Measurements from ENCODE around the gene PXDN.

PXDN gene

DNA sequence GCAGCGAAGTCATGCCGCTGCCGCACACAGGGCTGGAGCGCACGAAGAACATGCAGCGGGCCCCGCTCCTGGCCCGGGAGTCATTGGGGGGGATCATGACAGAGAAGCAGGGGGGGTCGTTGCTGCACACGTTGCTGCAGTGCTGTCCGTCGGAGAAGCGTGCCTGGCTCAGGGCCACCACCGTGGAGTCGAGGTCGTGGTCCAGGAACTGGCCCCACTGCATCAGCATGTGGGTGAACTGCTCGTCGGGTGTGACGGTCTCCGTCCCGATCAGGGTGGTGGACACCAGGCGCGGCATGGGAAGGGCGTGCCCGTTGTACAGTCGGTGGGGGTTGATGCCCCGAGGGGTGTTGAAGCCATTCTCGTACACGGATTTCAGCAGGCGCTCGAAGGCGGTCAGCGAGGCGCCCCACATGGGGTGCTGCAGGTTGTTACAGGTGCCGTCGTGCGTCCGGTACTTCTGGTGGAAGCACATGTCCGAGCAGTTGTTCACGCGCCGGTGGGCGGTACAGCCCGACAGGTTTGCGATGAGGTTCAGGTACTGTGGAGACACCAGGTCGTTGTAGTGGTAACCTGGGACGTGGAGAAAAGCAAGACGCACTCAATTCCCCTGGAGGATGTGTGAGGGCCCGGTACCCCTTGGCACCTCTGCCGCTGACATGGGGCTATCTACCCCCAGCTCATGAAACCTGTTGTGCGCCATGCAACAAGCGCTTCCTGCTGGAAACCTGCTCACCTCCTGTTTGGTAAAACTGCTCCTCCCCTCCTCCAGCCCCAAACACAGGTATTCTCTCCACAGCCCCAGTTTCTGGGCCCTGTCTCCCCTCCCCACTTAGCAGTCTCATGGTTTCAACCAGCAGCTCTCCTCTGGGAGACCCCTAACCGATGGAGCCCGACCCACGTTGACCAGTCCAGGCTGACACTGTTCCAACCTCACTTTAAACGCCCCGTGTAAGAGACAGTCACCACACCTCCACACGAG is 94.9 kb downstream of the PXDN start:
- H3K27ac Mint-ChIP-seq = no peak overlapping the region

DNA sequence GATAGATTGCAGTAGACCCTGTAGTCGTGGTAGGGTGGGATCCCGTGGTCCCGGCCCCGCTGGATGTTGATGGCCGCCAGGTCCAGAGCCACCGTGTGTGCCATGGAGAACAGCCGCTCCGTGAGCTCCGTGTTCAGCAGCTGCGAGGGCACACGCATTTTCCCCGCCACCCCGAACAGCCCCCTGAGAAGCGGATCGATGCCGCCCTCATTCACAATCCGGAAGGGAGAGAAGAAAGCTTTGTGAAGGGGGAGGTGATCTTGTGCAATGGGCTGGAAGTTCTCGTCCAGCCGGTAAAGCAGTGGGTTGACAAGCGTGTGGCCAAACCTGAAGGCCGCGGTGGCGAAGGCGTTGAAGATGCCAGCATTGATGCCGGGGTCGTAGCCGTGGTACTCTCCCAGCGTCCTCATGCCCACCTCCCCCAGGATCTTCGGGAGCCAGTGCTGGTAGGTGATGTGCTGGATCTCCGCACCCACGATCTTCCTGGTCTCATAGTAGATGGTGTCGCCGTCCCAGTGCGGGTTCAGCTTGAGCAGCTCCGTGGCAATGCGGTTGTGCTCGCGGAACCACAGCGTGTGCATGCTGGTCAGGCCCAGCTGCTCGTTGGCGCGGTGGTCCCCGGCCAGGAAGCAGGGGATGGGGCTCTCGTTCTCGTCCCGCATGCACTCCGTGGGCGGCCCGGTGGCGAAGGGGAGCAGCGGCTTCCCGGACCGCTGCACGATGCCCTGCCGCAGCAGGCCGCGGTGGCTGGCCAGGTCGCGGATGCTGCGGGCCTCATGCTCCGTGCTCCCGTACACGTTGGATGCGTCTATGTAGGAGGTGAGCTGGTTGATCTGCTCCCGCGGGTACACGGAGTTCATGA is 95.8 kb downstream of the PXDN start:
- Mint-ChIP-seq H3K9me3 (no peaks in the 10 kb centered on the region), H3K27me3 (no peaks in the 10 kb centered on the region), H3K27ac (no peak overlapping the region), H3K4me1 (ENCODE audit: low read depth) (no peaks in the 10 kb centered on the region), H3K36me3 (ENCODE audit: low read depth) (no peaks in the 10 kb centered on the region), H3K4me3 (no peak overlapping the region)

More for the DNA sequence above, 94.9 kb downstream of the PXDN start:
- Mint-ChIP-seq H3K4me1 (ENCODE audit: low read depth) (no peaks in the 10 kb centered on the region), H3K36me3 (ENCODE audit: low read depth) (no peaks in the 10 kb centered on the region), H3K4me3 (no peak overlapping the region), H3K27me3 (no peaks in the 10 kb centered on the region), H3K9me3 (no peaks in the 10 kb centered on the region)

DNA sequence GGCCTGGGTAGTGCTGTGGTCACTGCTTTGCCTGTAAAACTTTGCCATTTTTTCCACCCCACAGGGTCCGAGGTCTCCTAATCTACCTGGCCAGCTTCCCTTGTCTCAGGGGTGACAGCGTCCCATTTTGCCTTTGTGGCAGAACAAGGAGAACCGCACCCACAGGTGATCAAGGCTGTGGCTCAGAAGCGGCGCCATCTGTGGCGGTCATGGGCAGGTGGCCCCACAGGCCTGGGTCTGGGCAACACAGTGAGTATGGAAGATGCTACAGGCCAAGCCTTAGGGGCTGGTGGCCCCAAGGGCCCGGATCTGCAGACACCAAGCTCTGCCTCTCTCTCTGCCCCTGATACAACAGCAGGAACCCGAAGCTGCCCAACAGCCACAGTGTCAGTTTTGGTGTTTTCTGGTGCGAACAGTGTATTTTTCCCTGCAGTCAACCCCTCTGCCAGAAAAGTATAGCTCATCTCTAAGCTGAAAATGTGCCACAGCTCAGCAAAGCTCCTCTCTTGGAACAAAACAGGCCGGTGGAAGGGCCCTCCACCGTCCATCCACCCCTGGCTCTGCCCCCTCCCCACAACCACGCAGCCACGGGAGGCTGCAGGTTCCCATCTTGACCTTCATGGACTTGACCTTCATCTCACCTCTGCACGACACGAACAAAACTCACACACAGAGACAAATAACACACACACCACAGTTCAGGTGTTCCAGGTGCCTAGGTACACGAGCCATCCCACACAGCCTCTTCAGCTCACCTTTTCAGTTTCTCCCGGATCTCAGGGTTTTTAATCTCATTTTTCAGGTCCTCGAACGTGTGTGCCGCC is 96.7 kb downstream of the PXDN start:
- H3K4me3 Mint-ChIP-seq = no peak overlapping the region
- no peaks in the 10 kb centered on the region for H3K36me3 Mint-ChIP-seq (ENCODE audit: low read depth)
- no peaks in the 10 kb centered on the region for H3K9me3 Mint-ChIP-seq
- H3K27ac Mint-ChIP-seq = no peak overlapping the region
- no peaks in the 10 kb centered on the region for H3K27me3 Mint-ChIP-seq
- no peaks in the 10 kb centered on the region for H3K4me1 Mint-ChIP-seq (ENCODE audit: low read depth)

DNA sequence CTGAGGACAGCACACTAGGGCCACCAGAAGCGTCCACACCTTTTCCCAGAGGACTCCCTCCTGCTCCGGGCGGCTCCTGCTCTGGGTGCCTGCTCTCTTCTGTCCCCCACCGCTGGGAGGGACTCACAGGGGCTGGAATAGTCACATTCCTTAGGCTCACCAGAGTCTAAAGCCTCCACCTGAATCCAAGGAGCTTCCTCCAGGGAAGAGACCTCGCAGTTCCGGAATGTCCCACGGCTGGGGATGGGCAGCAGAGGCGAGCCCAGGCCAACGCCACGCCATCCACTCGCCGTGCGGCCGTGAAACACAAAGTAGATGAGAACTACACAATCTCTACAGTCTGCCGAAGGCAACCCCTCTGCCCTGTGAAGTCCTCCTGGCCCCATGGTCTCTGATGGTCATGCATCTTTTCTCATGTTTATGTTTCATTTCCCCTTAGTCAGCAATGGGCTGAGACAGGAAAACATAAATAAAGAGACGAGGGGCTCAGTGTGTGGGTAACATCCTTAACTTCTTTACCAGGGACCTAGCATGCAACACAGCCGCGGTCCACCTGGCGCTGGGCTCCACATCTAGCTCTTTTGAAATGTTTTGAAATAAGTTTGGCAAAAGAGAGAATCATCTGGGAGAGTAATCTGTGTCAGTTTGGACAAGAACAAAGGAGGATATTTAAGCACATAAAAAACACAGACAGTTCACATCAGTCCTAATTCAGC is 98.4 kb downstream of the PXDN start:
- no peaks in the 10 kb centered on the region for H3K9me3 Mint-ChIP-seq
- no peaks in the 10 kb centered on the region for H3K27me3 Mint-ChIP-seq
- no peak overlapping the region for H3K27ac Mint-ChIP-seq
- no peak overlapping the region for H3K4me3 Mint-ChIP-seq
- H3K4me1 Mint-ChIP-seq (ENCODE audit: low read depth) = no peaks in the 10 kb centered on the region
- no peaks in the 10 kb centered on the region for H3K36me3 Mint-ChIP-seq (ENCODE audit: low read depth)

DNA sequence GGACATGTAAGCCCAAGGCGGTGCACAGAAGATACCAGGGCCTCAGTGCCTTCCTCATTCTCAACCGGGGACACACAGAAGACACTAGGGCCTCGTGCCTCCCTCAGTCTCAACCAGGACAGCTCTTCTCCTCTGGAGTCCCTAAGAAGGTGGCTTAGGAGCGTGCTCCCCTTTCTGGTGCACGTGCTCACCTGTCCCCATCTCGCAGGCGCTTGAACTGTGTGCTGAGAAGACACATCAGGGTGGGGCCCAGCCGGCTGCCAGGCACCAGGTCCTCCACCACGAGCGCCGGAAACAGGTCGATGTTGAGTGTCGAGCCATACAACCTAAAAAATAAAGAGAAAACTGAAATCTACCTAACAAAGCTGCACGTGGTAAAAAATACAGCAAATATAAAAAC is 99.9 kb downstream of the PXDN start:
- Mint-ChIP-seq H3K36me3 (ENCODE audit: low read depth) (no peaks in the 10 kb centered on the region), H3K27me3 (no peaks in the 10 kb centered on the region), H3K4me3 (no peak overlapping the region), H3K9me3 (no peaks in the 10 kb centered on the region), H3K27ac (no peak overlapping the region), H3K4me1 (ENCODE audit: low read depth) (no peaks in the 10 kb centered on the region)

DNA sequence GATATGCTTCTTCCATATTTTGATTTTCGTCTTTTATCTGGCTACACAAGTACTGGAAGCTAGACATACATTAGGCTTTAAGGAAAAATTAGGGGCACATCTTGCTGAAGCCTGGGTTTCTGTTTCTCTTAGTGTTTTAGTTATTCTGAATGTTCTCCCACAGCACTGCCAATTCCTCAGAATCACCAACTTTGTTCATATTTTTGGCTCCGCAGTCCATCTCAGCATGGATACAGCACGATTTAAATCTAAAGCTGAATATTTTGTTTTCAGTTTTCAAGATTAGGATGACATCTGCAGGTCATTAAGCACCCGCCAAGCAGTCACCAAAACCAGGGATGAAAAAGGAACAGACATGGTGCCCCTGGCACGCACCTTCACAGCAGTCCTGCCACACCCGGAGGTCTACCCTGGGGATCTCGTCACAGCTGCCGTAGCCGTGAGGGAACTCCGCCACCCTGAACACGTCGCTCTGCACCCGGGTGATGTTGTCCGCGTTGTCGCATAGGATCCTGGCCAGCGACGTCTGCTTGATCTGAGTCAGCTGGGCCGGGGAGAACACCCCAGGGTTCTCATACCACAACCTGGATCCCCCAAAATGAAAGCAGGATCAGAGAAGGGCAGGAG is 101.2 kb downstream of the PXDN start:
- Mint-ChIP-seq H3K27ac (no peak overlapping the region), H3K4me1 (ENCODE audit: low read depth) (no peaks in the 10 kb centered on the region), H3K36me3 (ENCODE audit: low read depth) (no peaks in the 10 kb centered on the region), H3K9me3 (no peaks in the 10 kb centered on the region), H3K4me3 (no peak overlapping the region), H3K27me3 (no peaks in the 10 kb centered on the region)

DNA sequence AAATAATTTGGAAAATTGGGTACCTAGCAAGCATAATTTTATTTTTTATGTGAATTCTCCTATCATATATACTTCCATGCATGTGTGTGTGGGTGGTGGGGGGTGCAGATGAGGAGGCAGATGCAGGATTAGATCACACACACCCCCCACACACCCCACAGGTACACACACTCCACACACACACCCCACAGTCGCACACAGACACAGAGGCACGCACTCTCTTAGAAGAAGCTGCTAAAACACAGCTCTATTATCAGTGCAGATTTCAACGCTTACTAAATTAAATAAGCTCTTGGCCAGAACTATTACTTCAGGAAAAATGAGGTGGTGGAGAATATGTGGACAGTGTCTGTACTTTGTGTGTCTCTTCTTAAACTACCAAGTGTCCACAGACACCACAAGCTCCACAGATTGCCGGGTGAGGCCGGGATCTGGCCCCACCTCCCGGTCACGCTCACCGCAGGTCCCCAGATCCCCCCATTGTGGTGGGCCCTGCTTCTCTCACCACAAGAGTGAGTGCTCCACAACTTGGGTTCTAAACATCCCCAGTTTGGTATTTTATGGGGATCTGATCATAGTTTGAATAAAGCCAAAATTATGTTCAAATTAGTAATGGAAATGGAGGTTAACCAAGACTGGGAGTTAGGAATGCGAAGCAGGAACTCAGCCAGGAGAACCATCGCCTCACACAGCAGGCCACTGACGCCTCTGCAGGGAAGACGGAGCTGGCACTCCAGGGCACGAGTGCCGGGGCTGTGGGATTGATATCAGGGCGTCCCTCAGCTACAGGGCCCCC is 102.1 kb downstream of the PXDN start:
- H3K27ac Mint-ChIP-seq = no peak overlapping the region
- no peaks in the 10 kb centered on the region for H3K27me3 Mint-ChIP-seq
- no peak overlapping the region for H3K4me3 Mint-ChIP-seq
- H3K36me3 Mint-ChIP-seq (ENCODE audit: low read depth) = no peaks in the 10 kb centered on the region
- no peaks in the 10 kb centered on the region for H3K4me1 Mint-ChIP-seq (ENCODE audit: low read depth)
- no peaks in the 10 kb centered on the region for H3K9me3 Mint-ChIP-seq

DNA sequence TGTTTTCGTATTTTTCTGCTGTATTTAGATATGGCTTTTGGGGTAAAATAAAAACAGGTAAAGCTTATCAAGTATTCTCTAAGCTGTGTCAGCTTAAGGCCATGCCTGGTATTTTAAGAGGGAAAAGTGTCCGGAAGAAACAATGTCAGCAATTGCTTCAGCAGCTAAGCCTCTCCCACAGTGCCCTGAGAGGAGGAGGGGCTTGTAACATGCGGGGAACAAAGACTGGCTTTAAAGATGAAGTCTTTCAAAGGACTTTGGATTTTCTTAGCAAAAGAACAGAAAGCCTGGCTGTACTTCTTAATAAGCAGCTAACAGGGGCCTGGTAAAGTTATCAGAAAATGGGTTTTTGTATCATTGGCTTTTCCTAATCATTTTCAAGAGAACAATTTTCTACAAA is 102.8 kb downstream of the PXDN start:
- Mint-ChIP-seq H3K27me3 (no peaks in the 10 kb centered on the region), H3K9me3 (no peaks in the 10 kb centered on the region), H3K4me1 (ENCODE audit: low read depth) (no peaks in the 10 kb centered on the region), H3K36me3 (ENCODE audit: low read depth) (no peaks in the 10 kb centered on the region), H3K27ac (no peak overlapping the region), H3K4me3 (no peak overlapping the region)

DNA sequence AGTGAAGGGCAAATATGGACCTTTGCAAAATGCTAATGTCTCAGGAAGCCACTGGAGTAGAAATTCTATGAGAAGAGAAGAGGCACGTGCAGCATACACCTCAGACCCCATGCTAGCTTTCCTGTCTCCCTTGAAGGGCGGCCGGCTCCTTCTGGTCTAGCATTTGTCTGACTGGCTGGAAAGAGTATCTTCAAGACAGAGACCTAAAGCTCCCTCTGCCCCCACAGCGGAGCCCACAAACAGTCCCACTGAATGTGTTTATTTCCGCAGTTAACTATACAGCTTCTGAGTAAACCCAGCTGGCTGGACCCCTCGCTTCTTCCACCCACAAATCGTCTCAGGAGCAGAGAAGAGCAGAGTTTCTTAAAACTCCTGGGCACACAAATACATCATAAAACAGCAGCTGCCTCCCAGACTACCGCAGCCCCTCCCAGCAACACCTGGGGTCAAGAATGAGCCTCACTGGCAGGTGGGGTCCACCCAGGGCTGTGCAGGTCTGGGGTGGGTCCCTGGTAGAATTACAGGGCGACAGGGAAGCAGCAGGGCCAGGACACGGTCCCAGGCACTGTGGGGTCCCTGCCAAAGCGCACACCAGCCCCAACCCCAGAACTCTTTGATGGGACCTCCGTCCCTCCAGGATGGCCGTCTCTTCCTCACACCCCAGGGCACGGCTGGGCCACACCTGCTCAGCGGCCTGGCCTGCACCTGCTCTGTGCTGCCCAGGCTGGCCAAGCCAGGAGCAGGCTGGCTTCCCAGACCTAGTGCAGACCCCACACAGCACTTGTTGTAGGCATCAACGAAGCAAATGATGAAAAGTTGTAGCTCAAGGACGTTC is 103.8 kb downstream of the PXDN start:
- Mint-ChIP-seq H3K36me3 (ENCODE audit: low read depth) (no peaks in the 10 kb centered on the region), H3K27ac (no peak overlapping the region), H3K4me1 (ENCODE audit: low read depth) (no peaks in the 10 kb centered on the region), H3K9me3 (no peaks in the 10 kb centered on the region), H3K4me3 (no peak overlapping the region), H3K27me3 (no peaks in the 10 kb centered on the region)

DNA sequence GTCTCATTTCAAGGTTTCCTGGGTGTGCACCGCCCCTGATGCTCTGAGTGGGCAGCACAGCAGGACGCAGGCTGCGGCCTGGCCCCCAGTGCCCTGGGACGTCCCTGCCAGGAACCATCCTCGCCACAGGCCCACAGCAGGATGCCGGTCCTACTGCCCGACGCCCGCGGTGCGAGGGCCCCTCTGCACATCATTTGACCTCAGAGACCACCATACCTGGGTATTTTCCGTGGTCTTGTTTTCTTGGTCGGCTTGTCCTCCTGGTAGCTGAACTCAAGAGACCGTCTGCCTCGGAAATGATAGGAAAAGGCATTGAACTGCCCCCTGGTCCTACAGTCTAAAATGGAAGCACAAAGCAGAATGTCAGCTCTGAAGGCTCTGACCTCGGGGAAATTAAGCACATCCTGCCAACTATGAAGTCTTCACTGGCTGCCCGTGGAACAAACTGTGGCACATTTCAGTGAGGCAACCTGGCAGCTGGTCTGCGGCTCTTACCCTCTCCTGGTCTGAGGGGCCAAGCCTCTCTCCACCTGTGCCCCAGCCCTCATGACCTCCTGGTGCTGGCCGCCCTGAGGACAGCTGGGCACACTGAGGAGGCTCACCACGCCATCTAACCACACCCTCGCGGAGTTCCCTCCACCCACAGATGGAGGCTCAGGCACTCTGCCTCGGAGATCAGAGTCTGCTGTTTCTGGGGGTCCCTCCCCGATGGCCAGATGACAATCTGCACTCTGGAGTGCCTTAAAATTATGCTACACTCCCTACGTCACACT is 105.0 kb downstream of the PXDN start:
- Mint-ChIP-seq H3K36me3 (ENCODE audit: low read depth) (no peaks in the 10 kb centered on the region), H3K27ac (no peak overlapping the region), H3K27me3 (no peaks in the 10 kb centered on the region), H3K4me3 (no peak overlapping the region), H3K4me1 (ENCODE audit: low read depth) (no peaks in the 10 kb centered on the region), H3K9me3 (no peaks in the 10 kb centered on the region)

DNA sequence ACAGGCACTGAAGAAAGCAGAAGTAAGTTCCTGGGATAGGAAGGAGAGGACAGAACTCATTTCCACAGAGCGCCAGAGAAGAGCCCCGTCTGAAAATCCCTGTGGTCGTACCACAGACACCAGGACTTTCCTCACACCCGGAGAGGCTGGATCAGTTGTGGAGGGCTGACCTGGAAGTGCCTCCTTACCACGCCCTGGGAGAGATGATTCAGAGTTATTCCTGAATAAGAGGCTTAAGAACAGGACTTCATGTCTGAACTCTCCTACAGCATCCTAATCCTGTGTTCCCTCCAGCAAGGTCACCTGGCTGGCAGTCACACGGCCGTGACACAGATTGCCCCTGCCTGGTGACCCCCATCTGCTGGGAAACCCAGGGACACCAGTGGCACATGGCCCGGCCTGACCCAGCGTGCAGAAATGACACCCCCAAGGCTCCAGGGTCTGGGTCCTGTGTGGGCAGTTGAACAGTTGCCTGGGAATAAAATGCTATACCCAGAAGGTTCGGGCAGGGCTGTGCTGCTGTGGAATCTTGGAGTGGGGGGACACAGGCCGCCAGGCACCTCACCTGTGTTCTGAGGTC is 105.9 kb downstream of the PXDN start:
- H3K27ac Mint-ChIP-seq = no peak overlapping the region
- no peaks in the 10 kb centered on the region for H3K27me3 Mint-ChIP-seq
- no peaks in the 10 kb centered on the region for H3K4me1 Mint-ChIP-seq (ENCODE audit: low read depth)
- no peak overlapping the region for H3K4me3 Mint-ChIP-seq
- no peaks in the 10 kb centered on the region for H3K36me3 Mint-ChIP-seq (ENCODE audit: low read depth)
- no peaks in the 10 kb centered on the region for H3K9me3 Mint-ChIP-seq
